ENCODE results near the gene OR1M1. TPM values are rescaled to one million over a fixed set of nuclear protein-coding genes. Genes with fewer than 3 reads are reported as not detected.
"Not testable (repeated sequence)": the region's sequence is repeated elsewhere in the genome, so short reads cannot be mapped to it uniquely, and the experiment has no call there.

The OR1M1 gene
- polyA plus RNA-seq (ENCODE audit: insufficient read length in 3 of 3), result under 1 TPM; 0.07 to 0.21 (median 0.09) TPM
- long read RNA-seq, donor 1, result 0 reads
- long read RNA-seq, donor 2, result 0 reads
- long read RNA-seq, donor 3, result 0 reads
- long read RNA-seq, donor 4, result 0 reads
- long read RNA-seq, donor 5, result 0 reads
- long read RNA-seq, donor 6, result 0 reads
- long read RNA-seq, donor 7, result 0 reads
- long read RNA-seq, donor 8, result 0 reads
- long read RNA-seq, donor 9, result 0 reads
- long read RNA-seq, donor 10, result 0 reads
- long read RNA-seq, donor 11, result 0 reads
- long read RNA-seq, donor 12, result 0 reads
- long read RNA-seq, donor 13, result 0 reads
- long read RNA-seq, donor 14, result 0 reads
- long read RNA-seq, donor 15, result 0 reads
- long read RNA-seq, donor 16, result 0 reads

- no peak for DNase-seq (ENCODE audit: extremely low read depth in 1 of 11, low read depth in 9 of 11, low spot score in 4 of 11)
Observed at GRCh38 chr19:9086761-9087160, at the start of gene OR1M1. TSS of gene OR1M1 (plus strand) at chr19:9087061. CDS start at chr19:9093245, 6,184 bp downstream.

GRCh38 chr19:9037400-9038062 is 49.3 kb upstream of the OR1M1 start:
- DNase-seq (ENCODE audit: extremely low read depth in 1 of 11, low read depth in 9 of 11, low spot score in 4 of 11), result no peak

- no peak for DNase-seq (ENCODE audit: extremely low read depth in 1 of 11, low read depth in 9 of 11, low spot score in 4 of 11)
Observed at GRCh38 chr19:9039728-9040127, 47.1 kb upstream of the OR1M1 start.

GRCh38 chr19:9040131-9040530 is 46.7 kb upstream of the OR1M1 start:
- DNase-seq (ENCODE audit: extremely low read depth in 1 of 11, low read depth in 9 of 11, low spot score in 4 of 11), result no peak

GRCh38 chr19:9041023-9041422 is 45.8 kb upstream of the OR1M1 start:
- DNase-seq (ENCODE audit: extremely low read depth in 1 of 11, low read depth in 9 of 11, low spot score in 4 of 11), result no peak

GRCh38 chr19:9043524-9043923 is 43.3 kb upstream of the OR1M1 start:
- no peak for DNase-seq (ENCODE audit: extremely low read depth in 1 of 11, low read depth in 9 of 11, low spot score in 4 of 11)

- DNase-seq (ENCODE audit: extremely low read depth in 1 of 11, low read depth in 9 of 11, low spot score in 4 of 11), result no peak
Observed at GRCh38 chr19:9044449-9044848, 42.4 kb upstream of the OR1M1 start.

- DNase-seq (ENCODE audit: extremely low read depth in 1 of 11, low read depth in 9 of 11, low spot score in 4 of 11), result no peak
Observed at GRCh38 chr19:9046694-9047093, 40.2 kb upstream of the OR1M1 start.

- DNase-seq (ENCODE audit: extremely low read depth in 1 of 11, low read depth in 9 of 11, low spot score in 4 of 11), result no peak
Observed at GRCh38 chr19:9052894-9053293, 34.0 kb upstream of the OR1M1 start.

- not testable (repeated sequence) for DNase-seq (ENCODE audit: extremely low read depth in 1 of 11, low read depth in 9 of 11, low spot score in 4 of 11)
Observed at GRCh38 chr19:9053674-9054073, 33.2 kb upstream of the OR1M1 start.

GRCh38 chr19:9054207-9054606 is 32.7 kb upstream of the OR1M1 start:
- DNase-seq (ENCODE audit: extremely low read depth in 1 of 11, low read depth in 9 of 11, low spot score in 4 of 11), result no peak

- DNase-seq (ENCODE audit: extremely low read depth in 1 of 11, low read depth in 9 of 11, low spot score in 4 of 11), result no peak
Observed at GRCh38 chr19:9054765-9055164, 32.1 kb upstream of the OR1M1 start.

- not testable (repeated sequence) for DNase-seq (ENCODE audit: extremely low read depth in 1 of 11, low read depth in 9 of 11, low spot score in 4 of 11)
Observed at GRCh38 chr19:9056131-9056530, 30.7 kb upstream of the OR1M1 start.

GRCh38 chr19:9057505-9058258 is 29.2 kb upstream of the OR1M1 start:
- DNase-seq (ENCODE audit: extremely low read depth in 1 of 11, low read depth in 9 of 11, low spot score in 4 of 11), result no peak

- DNase-seq (ENCODE audit: extremely low read depth in 1 of 11, low read depth in 9 of 11, low spot score in 4 of 11), result peak in 10 of 11 donors; percentile 33 to 90 (median 74)
Observed at GRCh38 chr19:9058905-9059667, 27.8 kb upstream of the OR1M1 start.

- DNase-seq (ENCODE audit: extremely low read depth in 1 of 11, low read depth in 9 of 11, low spot score in 4 of 11), result peak in 1 of 11 donors; percentile 61
Observed at GRCh38 chr19:9060564-9061340, 26.1 kb upstream of the OR1M1 start.

GRCh38 chr19:9061879-9062278 is 25.0 kb upstream of the OR1M1 start:
- DNase-seq (ENCODE audit: extremely low read depth in 1 of 11, low read depth in 9 of 11, low spot score in 4 of 11), result no peak

- DNase-seq (ENCODE audit: extremely low read depth in 1 of 11, low read depth in 9 of 11, low spot score in 4 of 11), result no peak
Observed at GRCh38 chr19:9065457-9066014, 21.3 kb upstream of the OR1M1 start.
